Activated naive CD8-positive, alpha-beta T cell treated with anti-CD3 and anti-CD28 coated beads for 36 hours (primary cell): Measurements from ENCODE around the gene PLAGL1. TPM values are rescaled to one million over a fixed set of nuclear protein-coding genes. Genes with fewer than 3 reads are reported as not detected.
"Not testable (repeated sequence)": the region's sequence is repeated elsewhere in the genome, so short reads cannot be mapped to it uniquely, and the experiment has no call there.

Experiments used
- DNase-seq: peaks from one replicate; pipeline ENCODE4 v3.0.0; 2021
- H3K27ac Mint-ChIP-seq: one replicate; pipeline ENCODE4 v1.8.0; 2022; ENCODE audit warnings: mild to moderate bottlenecking, moderate library complexity, mixed read lengths
- H3K27me3 Mint-ChIP-seq: one replicate; pipeline ENCODE4 v1.8.0; 2022; ENCODE audit warnings: mild to moderate bottlenecking, mixed read lengths
- H3K36me3 Mint-ChIP-seq: one replicate; pipeline ENCODE4 v1.8.0; 2021; ENCODE audit warnings: mild to moderate bottlenecking, mixed read lengths
- H3K4me1 Mint-ChIP-seq: one replicate; pipeline ENCODE4 v1.8.0; 2021; ENCODE audit warnings: mixed read lengths
- H3K4me3 Mint-ChIP-seq: one replicate; pipeline ENCODE4 v1.8.0; 2022; ENCODE audit warnings: mild to moderate bottlenecking, moderate library complexity, mixed read lengths
- H3K9me3 Mint-ChIP-seq: one replicate; pipeline ENCODE4 v1.8.0; 2022; ENCODE audit warnings: mixed read lengths
- total RNA-seq, 2 experiments: library from RNA; stranded (reverse); gene quantifications; one replicate each; pipeline ENCODE4 v1.2.3, GENCODE V29; 2021

PLAGL1 gene
- total RNA-seq, result 10 to 100 TPM; 13.1 to 14.5 TPM

GRCh38 chr6:144008120-144008811 is at the start of gene PLAGL1:
PLAGL1 (minus strand) TSS chr6:144008259; CDS start chr6:143948136, 60,123 bp downstream.
- peaks cover 11% of the 10 kb centered on the region for H3K4me1 Mint-ChIP-seq
- H3K4me3 Mint-ChIP-seq, result peak within 1 kb of the TSS; percentile 59
- peak within 1 kb of the TSS; percentile 54 for H3K27ac Mint-ChIP-seq
- peaks cover 20% of the 10 kb centered on the region for H3K27me3 Mint-ChIP-seq
- peaks cover 2% of the 10 kb centered on the region for H3K36me3 Mint-ChIP-seq
- peak; percentile 48 for DNase-seq
- peaks cover 3% of the 10 kb centered on the region for H3K9me3 Mint-ChIP-seq

- peak overlapping the region; percentile 80 for H3K4me3 Mint-ChIP-seq
- no peaks in the 10 kb centered on the region for H3K36me3 Mint-ChIP-seq
- peak; percentile 41 for DNase-seq
- H3K27ac Mint-ChIP-seq, result peak overlapping the region; percentile 95
- no peaks in the 10 kb centered on the region for H3K9me3 Mint-ChIP-seq
- peaks cover 33% of the 10 kb centered on the region for H3K4me1 Mint-ChIP-seq
- no peaks in the 10 kb centered on the region for H3K27me3 Mint-ChIP-seq
Observed at GRCh38 chr6:144055121-144055931, 47.3 kb upstream of the PLAGL1 start.

GRCh38 chr6:144053601-144054000 is 45.5 kb upstream of the PLAGL1 start:
- Mint-ChIP-seq H3K27ac (no peak overlapping the region), H3K4me1 (peaks cover 34% of the 10 kb centered on the region), H3K27me3 (peaks cover 4% of the 10 kb centered on the region), H3K9me3 (no peaks in the 10 kb centered on the region), H3K4me3 (no peak overlapping the region), H3K36me3 (peaks cover 2% of the 10 kb centered on the region)
- DNase-seq, result no peak

- peaks cover 32% of the 10 kb centered on the region for H3K4me1 Mint-ChIP-seq
- no peak overlapping the region for H3K4me3 Mint-ChIP-seq
- H3K27ac Mint-ChIP-seq, result no peak overlapping the region
- peaks cover 4% of the 10 kb centered on the region for H3K27me3 Mint-ChIP-seq
- H3K9me3 Mint-ChIP-seq, result no peaks in the 10 kb centered on the region
- DNase-seq, result no peak
- peaks cover 2% of the 10 kb centered on the region for H3K36me3 Mint-ChIP-seq
Observed at GRCh38 chr6:144052488-144052887, 44.4 kb upstream of the PLAGL1 start.

GRCh38 chr6:144049386-144049785 is 41.3 kb upstream of the PLAGL1 start:
- no peak overlapping the region for H3K27ac Mint-ChIP-seq
- no peak overlapping the region for H3K4me3 Mint-ChIP-seq
- no peak for DNase-seq
- peaks cover 13% of the 10 kb centered on the region for H3K4me1 Mint-ChIP-seq
- peaks cover 2% of the 10 kb centered on the region for H3K36me3 Mint-ChIP-seq
- peaks cover 4% of the 10 kb centered on the region for H3K27me3 Mint-ChIP-seq
- no peaks in the 10 kb centered on the region for H3K9me3 Mint-ChIP-seq

- H3K36me3 Mint-ChIP-seq, result peaks cover 2% of the 10 kb centered on the region
- no peak for DNase-seq
- H3K4me3 Mint-ChIP-seq, result no peak overlapping the region
- peaks cover 4% of the 10 kb centered on the region for H3K9me3 Mint-ChIP-seq
- H3K4me1 Mint-ChIP-seq, result peaks cover 2% of the 10 kb centered on the region
- peaks cover 4% of the 10 kb centered on the region for H3K27me3 Mint-ChIP-seq
- no peak overlapping the region for H3K27ac Mint-ChIP-seq
Observed at GRCh38 chr6:144047688-144048087, 39.6 kb upstream of the PLAGL1 start.

- H3K36me3 Mint-ChIP-seq, H3K4me3 Mint-ChIP-seq, H3K9me3 Mint-ChIP-seq, H3K27ac Mint-ChIP-seq, DNase-seq, H3K27me3 Mint-ChIP-seq, H3K4me1 Mint-ChIP-seq: not testable (repeated sequence)
Observed at GRCh38 chr6:144046672-144047071, 38.6 kb upstream of the PLAGL1 start.

GRCh38 chr6:144044989-144045388 is 36.9 kb upstream of the PLAGL1 start:
- H3K27ac Mint-ChIP-seq, H3K36me3 Mint-ChIP-seq, H3K4me1 Mint-ChIP-seq, H3K27me3 Mint-ChIP-seq, H3K4me3 Mint-ChIP-seq, H3K9me3 Mint-ChIP-seq, DNase-seq: not testable (repeated sequence)

- Mint-ChIP-seq H3K4me3 (peak overlapping the region; percentile 2), H3K36me3 (peaks cover 2% of the 10 kb centered on the region), H3K27me3 (no peaks in the 10 kb centered on the region), H3K27ac (no peak overlapping the region), H3K9me3 (peaks cover 1% of the 10 kb centered on the region), H3K4me1 (peaks cover 14% of the 10 kb centered on the region)
- no peak for DNase-seq
Observed at GRCh38 chr6:144036835-144037195, 28.8 kb upstream of the PLAGL1 start.

GRCh38 chr6:144036064-144036834 is 28.2 kb upstream of the PLAGL1 start:
- H3K9me3 Mint-ChIP-seq, result no peaks in the 10 kb centered on the region
- H3K27ac Mint-ChIP-seq, result peak overlapping the region; percentile 2
- H3K4me1 Mint-ChIP-seq, result peaks cover 14% of the 10 kb centered on the region
- H3K36me3 Mint-ChIP-seq, result peaks cover 4% of the 10 kb centered on the region
- H3K4me3 Mint-ChIP-seq, result peak overlapping the region; percentile 2
- DNase-seq, result peak; percentile 16
- no peaks in the 10 kb centered on the region for H3K27me3 Mint-ChIP-seq

GRCh38 chr6:144035416-144035815 is 27.4 kb upstream of the PLAGL1 start:
- H3K4me3 Mint-ChIP-seq, result no peak overlapping the region
- no peak for DNase-seq
- H3K27ac Mint-ChIP-seq, result no peak overlapping the region
- H3K4me1 Mint-ChIP-seq, result peaks cover 14% of the 10 kb centered on the region
- H3K36me3 Mint-ChIP-seq, result peaks cover 4% of the 10 kb centered on the region
- no peaks in the 10 kb centered on the region for H3K27me3 Mint-ChIP-seq
- no peaks in the 10 kb centered on the region for H3K9me3 Mint-ChIP-seq

GRCh38 chr6:144033816-144034735 is 26.0 kb upstream of the PLAGL1 start:
- DNase-seq, result no peak
- Mint-ChIP-seq H3K4me1 (peaks cover 14% of the 10 kb centered on the region), H3K9me3 (no peaks in the 10 kb centered on the region)

GRCh38 chr6:144029452-144029851 is 21.4 kb upstream of the PLAGL1 start:
- no peaks in the 10 kb centered on the region for H3K4me1 Mint-ChIP-seq
- DNase-seq, result no peak
- H3K27me3 Mint-ChIP-seq, result no peaks in the 10 kb centered on the region
- H3K36me3 Mint-ChIP-seq, result peaks cover 6% of the 10 kb centered on the region
- H3K4me3 Mint-ChIP-seq, result no peak overlapping the region
- H3K9me3 Mint-ChIP-seq, result no peaks in the 10 kb centered on the region
- H3K27ac Mint-ChIP-seq, result no peak overlapping the region

More at GRCh38 chr6:144033816-144034735, 26.0 kb upstream of the PLAGL1 start:
- H3K27me3 Mint-ChIP-seq, result no peaks in the 10 kb centered on the region
- no peak overlapping the region for H3K27ac Mint-ChIP-seq
- H3K4me3 Mint-ChIP-seq, result no peak overlapping the region
- H3K36me3 Mint-ChIP-seq, result peaks cover 4% of the 10 kb centered on the region

GRCh38 chr6:144027932-144028587 is 20.0 kb upstream of the PLAGL1 start:
- Mint-ChIP-seq H3K4me3 (no peak overlapping the region), H3K27me3 (no peaks in the 10 kb centered on the region), H3K27ac (no peak overlapping the region), H3K36me3 (peaks cover 5% of the 10 kb centered on the region), H3K9me3 (no peaks in the 10 kb centered on the region), H3K4me1 (no peaks in the 10 kb centered on the region)
- no peak for DNase-seq
